Loucy (cell line): Measurements from ENCODE around the gene NFATC1.

Experiments
- EZH2phosphoT487 ChIP-seq: fragments of 200-600 bp; IDR thresholded peaks from 2 replicates; pipeline ENCODE4 v1.6.1; 2018; ENCODE audit warnings: antibody characterized with exemption, mild to moderate bottlenecking, moderate library complexity, borderline replicate concordance
- TF ChIP-seq, protein P1 (sequence below): fragments of 200-600 bp; sonication (generic); conservative IDR thresholded peaks from 2 replicates; pipeline ENCODE4 v1.5.1; 2014; ENCODE audit warnings: mild to moderate bottlenecking, antibody characterized with exemption, low read length

DNA sequence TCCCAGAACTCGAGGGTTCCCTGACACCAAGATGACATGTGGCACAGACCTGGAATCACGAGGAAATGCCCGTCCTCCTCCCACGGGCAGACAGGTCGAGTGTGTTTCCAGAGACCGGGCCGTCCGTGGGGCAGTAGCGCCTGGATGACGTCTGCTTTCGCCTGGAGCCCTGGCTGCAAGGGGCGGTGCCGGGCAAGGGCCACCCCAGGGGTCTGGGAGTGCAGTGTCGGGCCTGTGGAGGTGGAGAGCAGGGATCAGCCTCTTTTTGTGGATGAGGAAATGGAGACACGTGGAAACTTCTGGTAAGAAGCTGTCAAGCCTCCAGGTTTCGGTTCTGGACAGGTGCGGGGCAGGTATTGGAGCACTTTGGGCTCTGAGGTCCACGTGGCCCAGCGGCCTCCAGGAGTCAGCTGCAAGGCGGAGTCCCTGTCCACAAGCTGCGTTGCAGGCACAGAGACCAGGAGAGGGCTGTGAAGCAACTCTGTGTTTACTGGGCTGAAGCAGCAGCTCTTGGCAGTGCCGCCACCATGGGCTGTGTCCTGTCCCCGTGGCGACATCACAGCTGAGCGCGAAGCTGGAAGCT is 25.6 kb downstream of the NFATC1 start:
- TF ChIP-seq, protein P1, sequence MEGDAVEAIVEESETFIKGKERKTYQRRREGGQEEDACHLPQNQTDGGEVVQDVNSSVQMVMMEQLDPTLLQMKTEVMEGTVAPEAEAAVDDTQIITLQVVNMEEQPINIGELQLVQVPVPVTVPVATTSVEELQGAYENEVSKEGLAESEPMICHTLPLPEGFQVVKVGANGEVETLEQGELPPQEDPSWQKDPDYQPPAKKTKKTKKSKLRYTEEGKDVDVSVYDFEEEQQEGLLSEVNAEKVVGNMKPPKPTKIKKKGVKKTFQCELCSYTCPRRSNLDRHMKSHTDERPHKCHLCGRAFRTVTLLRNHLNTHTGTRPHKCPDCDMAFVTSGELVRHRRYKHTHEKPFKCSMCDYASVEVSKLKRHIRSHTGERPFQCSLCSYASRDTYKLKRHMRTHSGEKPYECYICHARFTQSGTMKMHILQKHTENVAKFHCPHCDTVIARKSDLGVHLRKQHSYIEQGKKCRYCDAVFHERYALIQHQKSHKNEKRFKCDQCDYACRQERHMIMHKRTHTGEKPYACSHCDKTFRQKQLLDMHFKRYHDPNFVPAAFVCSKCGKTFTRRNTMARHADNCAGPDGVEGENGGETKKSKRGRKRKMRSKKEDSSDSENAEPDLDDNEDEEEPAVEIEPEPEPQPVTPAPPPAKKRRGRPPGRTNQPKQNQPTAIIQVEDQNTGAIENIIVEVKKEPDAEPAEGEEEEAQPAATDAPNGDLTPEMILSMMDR, result no peak
- TF ChIP-seq EZH2phosphoT487, result no peak
